Effector CD4-positive, alpha-beta T cell (primary cell): ENCODE results near the gene SHISA8. TPM values are rescaled to one million over a fixed set of nuclear protein-coding genes. Genes with fewer than 3 reads are reported as not detected.
"Not testable (repeated sequence)": the region's sequence is repeated elsewhere in the genome, so short reads cannot be mapped to it uniquely, and the experiment has no call there.

Source experiments
- DNase-seq: peaks from one replicate; pipeline ENCODE4 v3.0.0-alpha.2; 2020
- total RNA-seq: gene quantifications from one replicate; lab custom pipeline; 2026; lab: John Stamatoyannopoulos, UW

The SHISA8 gene
- not detected for total RNA-seq

DNA sequence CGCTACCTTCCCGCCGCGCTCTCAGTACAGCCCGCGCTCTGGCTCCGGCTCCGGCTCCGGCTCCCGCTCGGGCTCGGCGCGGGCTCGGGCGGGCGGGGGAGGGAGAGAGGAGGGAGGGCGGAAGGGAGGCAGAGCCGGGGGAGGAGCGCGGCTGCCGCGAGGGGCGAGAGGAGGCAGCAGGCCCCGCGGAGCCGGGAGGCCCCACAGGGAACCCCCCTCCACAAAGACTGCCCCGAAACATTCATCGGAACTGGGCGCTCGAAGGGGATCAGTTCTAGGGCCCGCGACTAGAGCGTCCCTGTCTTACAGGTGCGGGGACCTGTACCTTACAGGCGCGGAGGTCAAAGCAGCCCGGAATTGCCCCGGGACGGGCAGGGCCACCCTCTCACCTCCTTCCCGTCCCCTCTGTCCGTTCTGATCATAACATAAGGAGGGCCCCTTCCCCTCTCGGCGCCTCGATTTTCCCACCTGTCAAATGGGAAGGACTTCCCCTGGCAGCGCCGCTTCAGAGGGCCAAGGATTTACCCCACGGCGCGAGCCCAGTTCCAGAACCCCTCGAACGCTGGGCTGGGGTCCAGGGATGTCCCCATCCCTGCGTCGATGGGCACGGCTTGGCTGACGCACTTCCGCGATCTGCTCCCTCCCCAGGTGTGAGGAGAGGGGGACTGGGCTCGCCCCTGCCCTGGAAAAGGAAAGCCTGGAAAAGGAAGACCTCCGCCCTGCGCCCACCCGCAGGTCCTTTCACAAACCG lies at the start of gene SHISA8:
SHISA8 (minus strand) TSS at position 40 of the 751 bp plus-strand sequence. CDS start 407 bp downstream, outside the sequence.
- peak; percentile 48 for DNase-seq

- DNase-seq = no peak
These were observed 49.2 kb upstream of the SHISA8 start for GRCh38 chr22:41964112-41964491.

GRCh38 chr22:41963453-41964111 lies 48.7 kb upstream of the SHISA8 start:
- no peak for DNase-seq

DNA sequence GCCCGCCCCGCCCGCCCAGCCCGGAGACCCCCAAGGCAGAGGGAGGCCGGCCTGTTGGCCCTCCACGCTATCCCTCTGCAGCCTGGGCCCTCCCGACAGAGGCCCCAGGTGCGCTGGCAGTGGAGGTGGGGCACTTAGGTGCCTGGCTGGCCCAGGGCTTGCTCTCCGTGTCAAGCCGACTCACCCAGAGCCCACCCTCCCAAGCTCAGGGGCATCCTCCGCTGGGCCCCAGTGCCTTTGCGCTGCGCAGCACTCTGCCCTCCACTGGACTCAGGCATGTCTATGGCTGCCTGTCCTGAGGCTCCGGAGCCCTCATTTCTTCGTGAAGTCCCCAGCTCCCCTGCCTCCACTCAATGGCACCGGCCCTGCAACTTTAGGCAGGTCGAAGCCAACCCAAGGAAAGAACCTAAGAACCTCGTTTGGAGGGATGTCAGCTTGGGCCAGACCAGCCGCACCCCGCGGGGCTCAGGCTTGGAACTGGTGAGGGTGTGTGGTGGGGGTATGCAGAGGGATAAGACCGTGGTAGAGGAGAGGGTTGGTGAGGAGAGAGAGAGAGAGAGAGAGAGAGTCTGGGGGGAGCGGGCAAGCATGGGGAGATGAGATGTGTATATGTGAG lies 43.2 kb upstream of the SHISA8 start:
- DNase-seq = no peak

GRCh38 chr22:41952713-41953112 lies 37.8 kb upstream of the SHISA8 start:
- no peak for DNase-seq

DNA sequence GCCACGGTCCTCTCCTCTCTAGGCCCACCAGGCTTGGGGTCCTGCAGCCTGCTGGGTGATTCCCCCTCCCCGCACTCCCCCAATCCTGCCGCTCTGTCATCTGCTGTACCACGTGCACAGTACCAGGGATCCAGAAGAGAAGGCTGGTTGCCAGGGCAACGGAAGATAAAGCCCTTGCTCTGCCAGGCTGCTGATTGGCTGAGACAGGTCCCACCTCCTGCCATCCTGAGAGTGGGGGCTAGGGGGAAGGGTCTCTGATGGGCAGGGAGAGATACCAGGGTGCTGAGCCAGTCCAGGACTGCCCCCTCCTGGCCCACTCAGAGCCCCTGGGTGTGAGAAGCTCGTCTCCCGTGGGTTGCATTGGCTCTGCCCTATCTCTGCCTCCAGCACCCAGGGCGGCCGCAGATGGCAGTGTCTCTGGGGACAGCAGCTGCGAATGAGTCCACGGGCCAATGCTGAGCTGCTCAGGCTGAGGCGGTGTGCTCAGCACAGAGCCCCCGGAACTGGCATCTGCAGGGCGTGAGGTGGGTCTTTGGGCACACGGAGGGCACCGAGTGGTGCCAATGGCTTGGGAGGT lies 37.1 kb upstream of the SHISA8 start, which contains the start of gene SMIM45:
SMIM45 (plus strand) TSS at position 253 of the 577 bp plus-strand sequence.
- DNase-seq = no peak

- no peak for DNase-seq
These were observed 34.6 kb upstream of the SHISA8 start for GRCh38 chr22:41949297-41949965.

DNA sequence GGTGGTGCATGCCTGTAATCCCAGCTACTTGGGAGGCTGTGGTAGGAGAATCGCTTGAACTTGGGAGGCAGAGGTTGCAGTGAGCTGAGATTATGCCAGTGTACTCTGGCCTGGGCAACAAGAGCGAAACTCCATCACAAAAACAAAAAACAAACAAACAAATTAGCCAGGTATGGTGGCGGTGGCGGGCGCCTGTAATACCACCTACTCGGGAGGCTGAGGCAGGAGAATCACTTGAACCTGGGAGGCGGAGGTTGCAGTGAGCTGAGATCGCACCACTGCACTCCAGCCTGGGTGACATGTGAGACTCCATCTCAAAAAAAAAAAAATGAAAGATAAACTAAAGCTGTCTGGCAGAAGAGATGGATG lies 34.0 kb upstream of the SHISA8 start:
- not testable (repeated sequence) for DNase-seq

GRCh38 chr22:41948142-41948541 lies 33.3 kb upstream of the SHISA8 start:
- no peak for DNase-seq

GRCh38 chr22:41947424-41948080 lies 32.7 kb upstream of the SHISA8 start:
- DNase-seq = no peak

- peak; percentile 80 for DNase-seq
These were observed 32.0 kb upstream of the SHISA8 start, which contains the start of gene CENPM for GRCh38 chr22:41946629-41947423. Gene CENPM, minus strand, starts transcription at chr22:41947152. Its CDS starts 76 bp downstream, at chr22:41947076.

DNA sequence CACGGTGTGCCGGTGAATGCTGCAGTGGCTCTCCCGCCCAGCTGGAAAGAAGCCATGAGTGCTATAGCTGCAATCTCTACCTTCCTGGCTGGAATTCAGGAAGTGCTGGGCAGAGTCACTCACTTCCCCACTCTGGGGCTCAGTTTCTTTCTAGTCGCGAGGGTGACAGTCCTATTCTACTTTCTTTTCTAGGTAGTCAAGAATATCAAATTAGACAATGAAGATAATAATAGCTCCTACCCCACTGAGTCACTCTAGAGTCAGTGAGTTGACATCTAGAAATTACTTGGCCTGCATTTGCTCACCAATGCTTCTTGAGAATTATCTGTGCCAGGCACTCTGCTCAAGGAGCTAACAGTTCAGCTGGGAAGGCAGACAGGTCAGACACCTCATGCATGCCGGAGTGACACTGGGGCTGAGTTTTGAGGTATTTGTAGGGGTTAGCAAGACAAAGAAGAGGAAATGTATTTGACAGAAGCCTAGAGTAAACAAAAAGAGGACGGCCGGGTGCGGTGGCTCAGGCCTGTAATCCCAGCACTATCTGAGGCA lies 28.9 kb upstream of the SHISA8 start:
- no peak for DNase-seq

DNA sequence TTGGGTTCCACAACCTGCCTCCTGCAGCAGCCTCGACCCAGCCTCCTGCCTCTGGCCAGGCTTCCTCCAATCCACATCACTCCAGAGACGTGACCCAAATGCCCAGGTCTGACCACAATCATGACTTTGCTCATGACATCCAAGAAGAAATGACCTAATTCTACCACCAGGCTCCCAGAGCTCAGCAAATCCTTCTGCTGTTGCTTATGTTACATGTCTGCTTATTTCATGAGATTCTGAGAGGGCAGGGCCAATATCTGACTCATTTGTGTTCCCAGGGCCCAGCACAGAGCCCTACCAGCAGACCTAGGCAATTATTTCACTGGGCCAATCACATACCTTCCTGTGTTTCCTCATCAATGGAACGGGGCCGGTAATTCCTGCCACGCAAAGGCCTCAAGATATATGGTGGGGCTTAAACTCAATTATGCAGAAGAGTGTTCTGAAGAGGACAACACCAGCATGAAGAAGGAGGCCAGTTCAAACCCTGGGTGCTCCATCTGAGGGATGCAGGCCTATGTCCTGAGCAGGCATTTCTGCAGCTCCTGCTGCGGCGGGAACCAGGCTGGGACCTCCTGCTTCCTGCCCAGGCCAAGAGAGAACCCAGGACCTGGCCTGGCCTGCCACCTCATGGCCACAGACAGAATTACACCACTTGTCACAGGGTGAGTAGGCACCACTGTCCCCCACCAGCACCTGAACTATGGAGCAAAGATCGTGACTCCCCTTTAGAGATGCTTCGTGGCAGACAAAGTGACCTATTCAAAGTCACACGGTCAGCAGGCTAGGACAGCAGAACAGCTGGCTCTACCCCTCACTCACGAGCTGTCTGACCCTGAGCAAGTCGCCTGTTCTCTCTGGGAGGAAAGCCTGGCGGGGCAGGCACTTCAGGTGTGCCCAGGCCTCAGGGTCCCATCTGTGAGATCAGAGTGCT lies 26.2 kb upstream of the SHISA8 start:
- peak; percentile 78 for DNase-seq

DNA sequence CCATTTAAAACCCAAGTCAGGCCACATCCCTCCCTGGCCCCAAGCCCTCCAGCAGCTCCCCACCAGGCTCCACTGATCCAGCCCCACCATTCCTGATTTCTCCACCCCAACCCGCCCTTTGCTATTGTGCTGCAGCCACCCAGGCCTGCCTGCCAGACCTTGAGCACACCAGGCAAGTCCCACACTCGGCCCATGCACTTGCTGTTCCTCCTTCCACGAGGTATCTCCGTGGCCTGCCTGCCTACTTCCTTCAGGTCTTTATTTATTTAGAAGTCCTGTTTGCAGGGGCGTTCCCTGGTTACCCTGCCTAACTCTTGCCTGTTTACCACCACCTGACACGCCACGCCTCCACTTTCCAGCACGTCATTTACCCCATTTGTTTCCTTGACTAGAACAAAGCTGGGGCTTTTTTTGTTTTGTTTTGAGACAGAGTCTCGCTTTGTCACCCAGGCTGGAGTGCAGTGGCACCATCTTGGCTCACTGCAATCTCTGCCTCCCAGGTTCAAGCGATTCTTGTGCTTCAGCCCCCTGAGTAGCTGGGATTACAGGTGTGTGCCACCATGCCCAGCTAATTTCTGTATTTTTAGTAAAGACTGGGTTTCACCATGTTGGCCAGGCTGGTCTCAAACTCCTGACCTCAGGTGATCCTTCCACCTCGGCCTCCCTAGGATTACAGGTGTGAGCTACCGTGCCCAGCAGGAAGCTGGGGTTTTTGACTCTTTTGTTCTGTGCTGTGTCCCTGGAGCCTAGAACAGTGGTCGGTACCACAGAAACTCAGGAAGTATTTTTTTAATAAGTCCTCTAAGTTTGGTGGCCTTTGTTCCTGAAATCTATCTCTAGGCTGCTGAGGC lies 25.3 kb upstream of the SHISA8 start:
- DNase-seq = peak; percentile 96

GRCh38 chr22:41936894-41937169 lies 22.0 kb upstream of the SHISA8 start:
- no peak for DNase-seq

DNA sequence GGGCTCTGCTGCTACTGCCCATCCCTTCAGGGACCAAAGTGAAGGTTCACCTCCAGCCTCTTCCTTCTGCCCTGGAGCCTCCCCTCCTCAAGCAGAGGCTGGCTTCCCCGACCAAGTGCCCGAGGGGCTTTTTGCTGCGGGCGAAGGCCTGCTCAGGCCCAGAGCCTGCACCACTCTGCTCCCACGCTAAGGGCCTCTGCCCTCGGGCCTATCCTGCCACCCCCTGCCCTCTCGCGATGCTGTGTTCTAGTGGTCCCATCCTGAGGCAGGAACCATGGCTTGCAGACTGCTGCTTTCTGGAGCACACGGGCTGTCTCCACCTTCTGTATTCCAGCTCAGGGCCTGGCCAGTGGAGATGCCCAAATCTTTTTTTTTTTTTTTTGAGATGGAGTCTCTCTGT lies 20.6 kb upstream of the SHISA8 start:
- DNase-seq = no peak

- DNase-seq = no peak
These were observed 20.1 kb upstream of the SHISA8 start for GRCh38 chr22:41935015-41935351.

- no peak for DNase-seq
These were observed 19.6 kb upstream of the SHISA8 start for GRCh38 chr22:41934284-41935014.
